Measurements from ENCODE around the gene AGBL1.

The AGBL1 gene

GRCh38 chr15:86259589-86259988, 179.9 kb downstream of the AGBL1 start:
- DNase-seq (ENCODE audit: low read depth), result no peak
- no peak for TF ChIP-seq CTCF (IDR thresholded peaks at IDR 0.05; ENCODE audit: control insufficient read depth, insufficient read depth, low read depth, low read length, missing control alignments)
- no peak overlapping the region for H3K4me3 ChIP-seq (ENCODE audit: control insufficient read depth, low read depth, low read length)

- no peak for TF ChIP-seq CTCF (IDR thresholded peaks at IDR 0.05; ENCODE audit: control insufficient read depth, insufficient read depth, low read depth, low read length, missing control alignments)
- DNase-seq (ENCODE audit: low read depth), result no peak
- no peak overlapping the region for H3K4me3 ChIP-seq (ENCODE audit: control insufficient read depth, low read depth, low read length)
Measured at GRCh38 chr15:86263230-86263629, 183.6 kb downstream of the AGBL1 start.

GRCh38 chr15:86266896-86267484, 187.3 kb downstream of the AGBL1 start:
- no peak for DNase-seq (ENCODE audit: low read depth)
- H3K4me3 ChIP-seq (ENCODE audit: control insufficient read depth, low read depth, low read length), result no peak overlapping the region
- TF ChIP-seq CTCF (IDR thresholded peaks at IDR 0.05; ENCODE audit: control insufficient read depth, insufficient read depth, low read depth, low read length, missing control alignments), result no peak

- no peak overlapping the region for H3K4me3 ChIP-seq (ENCODE audit: control insufficient read depth, low read depth, low read length)
- no peak for TF ChIP-seq CTCF (IDR thresholded peaks at IDR 0.05; ENCODE audit: control insufficient read depth, insufficient read depth, low read depth, low read length, missing control alignments)
- DNase-seq (ENCODE audit: low read depth), result no peak
Measured at GRCh38 chr15:86267892-86268291, 188.2 kb downstream of the AGBL1 start.

- H3K4me3 ChIP-seq (ENCODE audit: control insufficient read depth, low read depth, low read length), result no peak overlapping the region
- DNase-seq (ENCODE audit: low read depth), result no peak
- no peak for TF ChIP-seq CTCF (IDR thresholded peaks at IDR 0.05; ENCODE audit: control insufficient read depth, insufficient read depth, low read depth, low read length, missing control alignments)
Measured at GRCh38 chr15:86268558-86268957, 188.9 kb downstream of the AGBL1 start.

- DNase-seq (ENCODE audit: low read depth), result no peak
- no peak overlapping the region for H3K4me3 ChIP-seq (ENCODE audit: control insufficient read depth, low read depth, low read length)
- TF ChIP-seq CTCF (IDR thresholded peaks at IDR 0.05; ENCODE audit: control insufficient read depth, insufficient read depth, low read depth, low read length, missing control alignments), result no peak
Measured at GRCh38 chr15:86273309-86273708, 193.6 kb downstream of the AGBL1 start.

GRCh38 chr15:86275361-86275760, 195.7 kb downstream of the AGBL1 start:
- no peak overlapping the region for H3K4me3 ChIP-seq (ENCODE audit: control insufficient read depth, low read depth, low read length)
- DNase-seq (ENCODE audit: low read depth), result no peak
- no peak for TF ChIP-seq CTCF (IDR thresholded peaks at IDR 0.05; ENCODE audit: control insufficient read depth, insufficient read depth, low read depth, low read length, missing control alignments)

Measured in AG09309 (cell line).